ENCODE measurements around the gene RANGAP1. TPM values are rescaled to one million over a fixed set of nuclear protein-coding genes. Genes with fewer than 3 reads are reported as not detected.

Gene RANGAP1
- total and polyA plus RNA-seq, 2 of the 13 experiments (the other 11 are each of a cell fraction or from before 2014, with no cell fraction given) = 51.8 to 83.9 TPM

GRCh38 chr22:41250127-41250526, 35.9 kb downstream of the RANGAP1 start:
- ChIA-PET POLR2A (no interaction called here), CTCF (ENCODE audit: low intra/inter-chr PET ratio, low total read pairs) (no interaction called here)
- Histone ChIP-seq H3K9me3 (ENCODE audit: low read length) (no peaks in the 10 kb centered on the region), H3K4me3 (replicated peaks in 1 of 3; ENCODE audit: insufficient read depth in 1 of 3, low read depth in 2 of 3, low read length in 3 of 3) (no peak overlapping the region), H2AFZ (ENCODE audit: low read length) (no peak overlapping the region), H3K4me2 (ENCODE audit: low read depth, low read length) (no peak overlapping the region), H3K4me1 (ENCODE audit: insufficient read depth, low read length) (no peaks in the 10 kb centered on the region), H3K36me3 (replicated peaks in 1 of 2; ENCODE audit: control insufficient read depth in 1 of 2, insufficient read depth in 2 of 2, low read length in 2 of 2) (peaks cover 47 to 72% of the 10 kb centered on the region in 2 experiments), H3K79me2 (ENCODE audit: insufficient read depth, low read length) (no peaks in the 10 kb centered on the region), H4K20me1 (ENCODE audit: insufficient read depth, low read length) (no peaks in the 10 kb centered on the region), H3K9ac (ENCODE audit: insufficient read depth, low read depth, low read length) (no peak overlapping the region), H3K27ac (ENCODE audit: extremely low read length, insufficient read depth, low read length) (no peak overlapping the region), H3K27me3 (ENCODE audit: control insufficient read depth in 1 of 2, insufficient read depth in 2 of 2, low read length in 2 of 2) (no peaks in the 10 kb centered on the region)
- TF ChIP-seq ZNF800 (CRISPR knock-in tag; IDR thresholded peaks at IDR 0.05) (no peak), RBM22 (optimal IDR thresholded peaks at IDR 0.05; ENCODE audit: low read length) (peak; percentile 43), RBFOX2 (IDR thresholded peaks at IDR 0.05; ENCODE audit: low read depth, low read length) (0 out of 2 replicates have a peak, but pooled peaks have one; percentile 1)
- no peak for ATAC-seq
- 94% methylated on average over 12 of the region's 12 CpGs for WGBS (ENCODE audit: low lambda C conversion rate)
- no TSS peak for BruUV-seq (replicated peaks)
- no peak for FAIRE-seq
- in situ Hi-C loops (cut with HindIII; ENCODE audit: extremely low pct_ligation_motif_present, low pct_unique_long_range_greater_than_20kb) = no loop called here
- DNase-seq (ENCODE audit: low spot score) = no peak
- intact Hi-C loops (cut with micrococcal nuclease; ENCODE audit: unreplicated experiment) = no loop called here

- BruUV-seq (replicated peaks) = no TSS peak
- Histone ChIP-seq H3K27me3 (ENCODE audit: control insufficient read depth in 1 of 2, insufficient read depth in 2 of 2, low read length in 2 of 2) (no peaks in the 10 kb centered on the region), H3K9ac (ENCODE audit: insufficient read depth, low read depth, low read length) (no peak overlapping the region), H3K9me3 (ENCODE audit: low read length) (no peaks in the 10 kb centered on the region), H4K20me1 (ENCODE audit: insufficient read depth, low read length) (no peaks in the 10 kb centered on the region), H3K27ac (ENCODE audit: extremely low read length, insufficient read depth, low read length) (no peak overlapping the region), H3K79me2 (ENCODE audit: insufficient read depth, low read length) (no peaks in the 10 kb centered on the region), H3K4me3 (replicated peaks in 1 of 3; ENCODE audit: insufficient read depth in 1 of 3, low read depth in 2 of 3, low read length in 3 of 3) (no peak overlapping the region), H2AFZ (ENCODE audit: low read length) (no peak overlapping the region), H3K4me1 (ENCODE audit: insufficient read depth, low read length) (no peaks in the 10 kb centered on the region), H3K36me3 (replicated peaks in 1 of 2; ENCODE audit: control insufficient read depth in 1 of 2, insufficient read depth in 2 of 2, low read length in 2 of 2) (peaks cover 44 to 68% of the 10 kb centered on the region in 2 experiments), H3K4me2 (ENCODE audit: low read depth, low read length) (no peak overlapping the region)
- intact Hi-C loops (cut with micrococcal nuclease; ENCODE audit: unreplicated experiment) (no loop called here), in situ Hi-C loops (cut with HindIII; ENCODE audit: extremely low pct_ligation_motif_present, low pct_unique_long_range_greater_than_20kb) (no loop called here)
- FAIRE-seq (no peak), DNase-seq (ENCODE audit: low spot score) (no peak), ATAC-seq (no peak)
- WGBS (ENCODE audit: low lambda C conversion rate) = 94% methylated on average over 6 of the region's 14 CpGs
- no peak for TF ChIP-seq ZNF7 (CRISPR knock-in tag; IDR thresholded peaks at IDR 0.05)
- ChIA-PET POLR2A (no interaction called here), CTCF (ENCODE audit: low intra/inter-chr PET ratio, low total read pairs) (no interaction called here)
Observed at GRCh38 chr22:41249442-41249841, 36.5 kb downstream of the RANGAP1 start.
